Sigmoid colon (tissue), 4 donors: Measurements from ENCODE around the gene NR1H4.

ENCODE experiments used
- POLR2A ChIP-seq, 2 donors: fragments of 450-650 bp; IDR thresholded peaks; one replicate each; pipeline ENCODE4 v1.6.1; 2016; ENCODE audit warnings: antibody characterized with exemption in 2 of 2, mild to moderate bottlenecking in 2 of 2, moderate library complexity in 2 of 2
- POLR2AphosphoS5 ChIP-seq, 4 donors: sonication (generic); formaldehyde crosslinking; IDR thresholded peaks; one replicate each; pipeline ENCODE4 v1.6.1; 2017; ENCODE audit warnings: antibody characterized with exemption in 4 of 4
- TF ChIP-seq, protein P1 (sequence below), 4 experiments: fragments of 450-650 bp in 3 of 4; fragments of 200-600 bp in 1 of 4; IDR thresholded peaks; one replicate each; pipeline ENCODE4 v1.5.1; 2016 to 2019; ENCODE audit warnings: antibody characterized with exemption in 4 of 4, mild to moderate bottlenecking in 3 of 4, moderate library complexity in 2 of 4

DNA sequence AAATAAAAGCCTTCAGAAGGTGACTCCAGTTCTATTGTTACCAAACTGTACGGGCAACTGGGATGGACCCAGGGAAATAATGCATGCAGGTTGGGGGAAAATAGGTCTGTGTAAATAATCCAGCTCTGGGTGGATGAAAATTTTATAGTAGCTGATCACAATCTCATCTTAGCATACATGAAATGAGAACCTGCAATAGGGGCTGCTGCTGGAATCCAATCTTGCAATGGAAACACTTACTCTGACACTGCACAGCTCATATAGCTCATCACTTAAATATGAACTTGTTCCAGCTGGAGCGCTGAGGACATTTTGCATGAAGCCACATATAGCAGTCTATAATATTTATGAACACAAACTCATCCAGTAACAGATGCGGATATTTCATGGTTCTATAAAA is 59.7 kb downstream of the NR1H4 start:
- TF ChIP-seq, protein P1, sequence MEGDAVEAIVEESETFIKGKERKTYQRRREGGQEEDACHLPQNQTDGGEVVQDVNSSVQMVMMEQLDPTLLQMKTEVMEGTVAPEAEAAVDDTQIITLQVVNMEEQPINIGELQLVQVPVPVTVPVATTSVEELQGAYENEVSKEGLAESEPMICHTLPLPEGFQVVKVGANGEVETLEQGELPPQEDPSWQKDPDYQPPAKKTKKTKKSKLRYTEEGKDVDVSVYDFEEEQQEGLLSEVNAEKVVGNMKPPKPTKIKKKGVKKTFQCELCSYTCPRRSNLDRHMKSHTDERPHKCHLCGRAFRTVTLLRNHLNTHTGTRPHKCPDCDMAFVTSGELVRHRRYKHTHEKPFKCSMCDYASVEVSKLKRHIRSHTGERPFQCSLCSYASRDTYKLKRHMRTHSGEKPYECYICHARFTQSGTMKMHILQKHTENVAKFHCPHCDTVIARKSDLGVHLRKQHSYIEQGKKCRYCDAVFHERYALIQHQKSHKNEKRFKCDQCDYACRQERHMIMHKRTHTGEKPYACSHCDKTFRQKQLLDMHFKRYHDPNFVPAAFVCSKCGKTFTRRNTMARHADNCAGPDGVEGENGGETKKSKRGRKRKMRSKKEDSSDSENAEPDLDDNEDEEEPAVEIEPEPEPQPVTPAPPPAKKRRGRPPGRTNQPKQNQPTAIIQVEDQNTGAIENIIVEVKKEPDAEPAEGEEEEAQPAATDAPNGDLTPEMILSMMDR (IDR thresholded peaks at IDR 0.05), result no peak
- TF ChIP-seq POLR2AphosphoS5 (IDR thresholded peaks at IDR 0.05) (no peak), POLR2A (IDR thresholded peaks at IDR 0.05) (no peak)
